ENCODE data around the gene DERA. TPM values are rescaled to one million over a fixed set of nuclear protein-coding genes. Genes with fewer than 3 reads are reported as not detected.

The DERA gene
- total RNA-seq, 4 donors from 2014 or later: 30.2 to 43.4 (median 36.7) TPM

DNA sequence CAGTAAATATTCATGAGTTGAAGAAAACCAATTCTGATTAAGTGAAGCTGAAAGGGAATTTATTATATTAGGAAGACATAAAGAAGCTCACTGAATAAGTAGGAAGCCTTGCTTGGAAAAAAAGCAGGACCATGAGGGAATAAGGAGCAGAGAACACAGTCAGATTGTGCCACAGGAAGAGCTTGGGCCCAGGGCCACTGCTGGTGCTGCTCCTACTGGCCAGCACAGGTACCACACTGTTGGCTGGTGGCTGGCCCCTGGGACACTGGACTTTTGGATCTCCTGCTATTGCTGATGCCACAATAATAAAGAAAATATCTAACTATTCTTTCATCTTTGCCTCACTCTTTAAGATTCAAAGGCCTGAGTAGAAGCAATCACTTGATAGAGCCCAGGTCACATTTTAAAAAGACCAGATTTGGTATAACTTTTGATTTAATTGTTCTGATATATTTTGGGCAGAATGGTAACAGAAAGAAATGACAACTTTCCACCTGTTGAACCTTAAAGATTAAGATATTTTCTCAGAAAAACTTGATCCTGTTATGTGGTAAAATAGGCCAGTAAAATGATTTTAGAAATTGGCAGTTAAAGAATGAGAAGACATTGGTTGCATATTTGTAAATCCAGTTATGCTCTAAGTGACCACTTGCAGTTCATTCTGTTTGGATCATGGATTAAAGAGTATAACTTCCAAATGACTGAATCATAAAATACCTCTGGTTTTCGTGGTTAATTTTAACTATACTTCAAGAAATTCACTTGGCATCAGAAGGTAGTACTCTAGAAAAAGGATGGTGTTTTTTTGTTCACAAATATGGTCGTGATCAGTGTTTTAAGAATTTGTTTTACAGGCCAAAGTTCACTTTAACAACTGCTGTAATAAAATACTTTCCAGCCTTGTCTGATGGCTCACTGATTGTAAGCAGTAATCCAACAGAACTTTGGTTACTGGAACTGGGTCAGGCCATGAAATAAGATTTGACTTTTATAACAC lies 68.3 kb downstream of the DERA start:
- WGBS, 2 donors: 56% methylated on average over 2 of the region's 2 CpGs
- DNase-seq (ENCODE audit: low spot score in 2 of 2): no peak
- TF ChIP-seq POLR2A (IDR thresholded peaks at IDR 0.05): no peak
- TF ChIP-seq, protein P1, sequence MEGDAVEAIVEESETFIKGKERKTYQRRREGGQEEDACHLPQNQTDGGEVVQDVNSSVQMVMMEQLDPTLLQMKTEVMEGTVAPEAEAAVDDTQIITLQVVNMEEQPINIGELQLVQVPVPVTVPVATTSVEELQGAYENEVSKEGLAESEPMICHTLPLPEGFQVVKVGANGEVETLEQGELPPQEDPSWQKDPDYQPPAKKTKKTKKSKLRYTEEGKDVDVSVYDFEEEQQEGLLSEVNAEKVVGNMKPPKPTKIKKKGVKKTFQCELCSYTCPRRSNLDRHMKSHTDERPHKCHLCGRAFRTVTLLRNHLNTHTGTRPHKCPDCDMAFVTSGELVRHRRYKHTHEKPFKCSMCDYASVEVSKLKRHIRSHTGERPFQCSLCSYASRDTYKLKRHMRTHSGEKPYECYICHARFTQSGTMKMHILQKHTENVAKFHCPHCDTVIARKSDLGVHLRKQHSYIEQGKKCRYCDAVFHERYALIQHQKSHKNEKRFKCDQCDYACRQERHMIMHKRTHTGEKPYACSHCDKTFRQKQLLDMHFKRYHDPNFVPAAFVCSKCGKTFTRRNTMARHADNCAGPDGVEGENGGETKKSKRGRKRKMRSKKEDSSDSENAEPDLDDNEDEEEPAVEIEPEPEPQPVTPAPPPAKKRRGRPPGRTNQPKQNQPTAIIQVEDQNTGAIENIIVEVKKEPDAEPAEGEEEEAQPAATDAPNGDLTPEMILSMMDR (IDR thresholded peaks at IDR 0.05): no peak
- intact Hi-C loops (cut with DNase I; ENCODE audit: low total_unique reads): no loop called here
- H3K4me3 ChIP-seq (ENCODE audit: low read depth, poor library complexity, severe bottlenecking): no peak overlapping the region

DNA sequence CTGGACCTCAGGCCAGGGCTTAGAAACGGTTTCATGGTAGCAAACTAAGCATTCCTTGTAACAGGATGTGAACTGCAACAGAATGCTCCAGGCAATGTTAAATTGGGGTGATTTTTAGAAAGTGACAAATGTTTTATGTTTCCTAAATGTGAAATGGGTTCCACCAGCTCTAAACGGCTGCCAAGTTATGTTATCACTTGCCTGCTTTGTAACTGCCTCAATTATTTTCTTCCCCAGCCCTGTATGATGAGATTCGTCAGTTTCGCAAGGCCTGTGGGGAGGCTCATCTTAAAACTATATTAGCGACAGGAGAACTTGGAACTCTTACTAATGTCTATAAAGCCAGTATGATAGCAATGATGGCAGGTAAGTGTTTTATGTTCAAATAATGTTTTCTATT lies 70.9 kb downstream of the DERA start:
- DNase-seq (ENCODE audit: low spot score in 2 of 2): no peak
- intact Hi-C loops (cut with DNase I; ENCODE audit: low total_unique reads): no loop called here
- WGBS, 2 donors: 63 to 72% methylated on average over 5 of the region's 5 CpGs
- TF ChIP-seq, protein P1 (IDR thresholded peaks at IDR 0.05): no peak
- no peak for TF ChIP-seq POLR2A (IDR thresholded peaks at IDR 0.05)
- H3K4me3 ChIP-seq (ENCODE audit: low read depth, poor library complexity, severe bottlenecking): no peak overlapping the region

DNA sequence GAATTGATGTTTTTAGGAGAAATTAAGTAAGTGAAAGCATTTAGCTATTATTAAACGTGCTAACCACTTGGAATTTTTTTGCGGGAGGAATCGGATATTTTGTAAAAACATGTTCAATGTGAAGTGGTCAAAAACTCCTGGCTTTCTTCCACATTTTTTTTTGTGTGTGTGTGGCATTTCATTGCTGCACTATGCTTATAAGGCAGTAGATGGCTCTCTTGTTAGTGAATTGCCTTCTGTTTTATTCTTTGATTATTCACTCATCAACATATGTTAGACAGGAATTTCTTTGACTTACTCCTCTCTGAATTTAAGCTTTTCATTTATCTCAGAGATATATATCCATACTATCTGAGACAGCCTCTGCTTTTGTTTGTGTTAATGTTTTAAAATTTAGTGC lies 71.3 kb downstream of the DERA start:
- no peak overlapping the region for H3K4me3 ChIP-seq (ENCODE audit: low read depth, poor library complexity, severe bottlenecking)
- intact Hi-C loops (cut with DNase I; ENCODE audit: low total_unique reads): no loop called here
- DNase-seq (ENCODE audit: low spot score in 2 of 2): no peak
- WGBS, 2 donors: 51 to 63% methylated on average over 3 of the region's 3 CpGs
- no peak for TF ChIP-seq POLR2A (IDR thresholded peaks at IDR 0.05)
- TF ChIP-seq, protein P1 (IDR thresholded peaks at IDR 0.05): no peak

DNA sequence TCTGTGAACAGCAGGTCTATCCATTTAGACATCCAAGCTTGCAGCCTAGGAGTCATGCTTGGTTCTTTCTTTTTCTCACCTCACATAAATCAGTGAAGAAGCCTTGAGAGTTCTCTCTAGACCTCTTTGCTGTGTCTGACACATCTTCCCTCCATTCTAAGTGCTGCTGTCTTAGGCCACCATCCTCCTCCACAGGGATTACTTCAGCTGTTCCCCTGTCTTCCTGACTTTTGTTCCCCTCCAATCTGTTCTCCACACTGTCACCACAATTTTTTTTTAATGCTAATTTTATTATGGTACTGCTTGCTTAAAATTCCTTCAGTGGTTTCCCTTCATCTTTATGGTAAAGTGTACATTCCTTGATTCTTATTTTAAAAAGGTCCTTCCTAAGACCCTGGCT lies 71.8 kb downstream of the DERA start:
- TF ChIP-seq, protein P1 (IDR thresholded peaks at IDR 0.05): no peak
- no peak for TF ChIP-seq POLR2A (IDR thresholded peaks at IDR 0.05)
- no peak overlapping the region for H3K4me3 ChIP-seq (ENCODE audit: low read depth, poor library complexity, severe bottlenecking)
- no peak for DNase-seq (ENCODE audit: low spot score in 2 of 2)
- intact Hi-C loops (cut with DNase I; ENCODE audit: low total_unique reads): no loop called here

DNA sequence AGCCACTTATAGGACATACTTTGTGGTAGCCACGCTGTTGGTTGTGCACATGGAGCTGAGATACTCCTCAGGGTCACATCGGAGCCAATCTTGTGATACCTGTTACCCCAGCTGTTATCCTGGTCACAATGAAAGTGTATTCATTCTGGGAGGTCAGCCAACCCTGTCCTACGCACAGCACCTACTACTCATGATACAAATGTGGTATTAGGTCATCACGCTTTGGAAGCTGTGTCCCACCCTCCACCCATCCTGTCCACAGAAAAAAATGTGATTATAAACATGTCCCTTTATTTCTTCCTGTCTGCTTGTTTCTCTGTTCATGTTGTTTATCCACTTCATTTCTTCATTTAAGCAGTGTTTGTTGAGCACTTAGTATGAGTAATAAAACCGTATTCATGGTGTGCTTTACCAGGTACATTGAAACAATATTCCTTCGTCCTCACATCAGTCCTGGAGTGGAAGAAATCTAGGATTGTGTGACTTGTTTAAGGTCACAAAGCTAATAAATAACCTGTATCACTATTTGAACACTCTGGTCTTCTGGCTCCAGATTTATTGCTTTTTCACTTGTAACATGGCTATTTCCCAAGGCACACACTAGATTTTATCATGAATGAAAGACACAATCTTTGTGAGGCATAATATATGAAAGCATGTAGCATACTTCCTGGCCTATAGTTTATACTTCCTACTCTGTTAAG lies 73.1 kb downstream of the DERA start:
- H3K4me3 ChIP-seq (ENCODE audit: low read depth, poor library complexity, severe bottlenecking): no peak overlapping the region
- WGBS, 2 donors: 90 to 97% methylated on average over 6 of the region's 6 CpGs
- no peak for DNase-seq (ENCODE audit: low spot score in 2 of 2)
- no peak for TF ChIP-seq POLR2A (IDR thresholded peaks at IDR 0.05)
- TF ChIP-seq, protein P1 (IDR thresholded peaks at IDR 0.05): no peak
- intact Hi-C loops (cut with DNase I; ENCODE audit: low total_unique reads): no loop called here
